Heart right ventricle (tissue), 16 donors: Measurements from ENCODE around the gene CHST12. TPM values are rescaled to one million over a fixed set of nuclear protein-coding genes. Genes with fewer than 3 reads are reported as not detected.

Experiments
- ATAC-seq, 8 donors: fragments of 200-7000 bp; cut with Tn5 transposase; one replicate each; pipeline ENCODE4 v1.9.1; 2020; ENCODE audit warnings: mild to moderate bottlenecking in 8 of 8, moderate library complexity in 8 of 8, moderate number of reproducible peaks in 1 of 8
- DNase-seq, 2 donors: peaks; one replicate each; pipeline ENCODE4 v3.0.0-alpha.2; 2020
- H3K27ac ChIP-seq, 10 donors: fragments of 200-600 bp; sonication (generic) in 2 of 10; one replicate each; pipeline versions ENCODE4 v1.5.0 to v1.8.0; 2020 to 2022; ENCODE audit warnings: mild to moderate bottlenecking in 3 of 10
- H3K27me3 ChIP-seq, 7 donors: fragments of 200-600 bp; one replicate each; pipeline ENCODE4 v1.8.0; 2021 to 2022; ENCODE audit warnings: mild to moderate bottlenecking in 2 of 7
- H3K36me3 ChIP-seq, 9 donors: fragments of 200-600 bp; sonication (generic) in 1 of 9; one replicate each; pipeline versions ENCODE4 v1.5.0 to v1.8.0; 2020 to 2022; ENCODE audit warnings: mild to moderate bottlenecking in 2 of 9
- H3K4me1 ChIP-seq, 9 donors: fragments of 200-600 bp; sonication (generic) in 1 of 9; one replicate each; pipeline versions ENCODE4 v1.5.0 to v1.8.0; 2020 to 2022; ENCODE audit warnings: mild to moderate bottlenecking in 4 of 9
- H3K4me3 ChIP-seq, 10 donors: fragments of 200-600 bp; sonication (generic) in 2 of 10; one replicate each; pipeline versions ENCODE4 v1.5.0 to v1.8.0; 2020 to 2022; ENCODE audit warnings: mild to moderate bottlenecking in 7 of 10, moderate library complexity in 2 of 10
- H3K9me3 ChIP-seq, 11 donors: fragments of 200-600 bp in 10 of 11; sonication (generic) in 2 of 11; one replicate each; pipeline versions ENCODE4 v1.5.0 to v1.8.0; 2013 to 2022; ENCODE audit warnings: mild to moderate bottlenecking in 2 of 11, control low read depth in 1 of 11, moderate library complexity in 1 of 11
- WGBS, 2 donors: extraction: QIAGEN DNeasy Blood & Tissue Kit; methylation state at CpG; one replicate each; pipeline ENCODE4 v1.1.7; 2013; ENCODE audit warnings: inconsistent platforms in 1 of 2; 5-methylcytosine and 5-hydroxymethylcytosine counted together
- intact Hi-C, 10 donors: fragments of 100-400 bp; cut with DNase I; formaldehyde crosslinking; loops; one replicate each; pipeline versions ENCODE4 v1.11.1 to v1.14.2; 2022
- polyA plus RNA-seq, 2 donors: library from polyadenylated mRNA; stranded (reverse); fragments of 200-250 nt; gene quantifications; one replicate each; pipeline ENCODE4 v1.2.3, GENCODE V29; 2013
- total RNA-seq, 10 donors: library from RNA; stranded (reverse); fragmentation: NEBNext Ultra II Directional in 3 of 10; extraction: Animal tissue kit (Norgen Biotek cat#: 25700) in 3 of 10; gene quantifications; one replicate each; pipeline versions ENCODE4 v1.2.1 to v1.2.4, GENCODE V29; 2021 to 2023
- TF ChIP-seq, protein P1 (sequence below), 9 donors: fragments of 200-600 bp; sonication (generic) in 2 of 9; IDR thresholded peaks; one replicate each; pipeline versions ENCODE4 v1.5.0 to v1.8.0; 2021 to 2022; ENCODE audit warnings: antibody characterized with exemption in 9 of 9, mild to moderate bottlenecking in 5 of 9, moderate library complexity in 1 of 9
- donor health status: Arrhythmogenic right ventricular cardiomyopathy.
- donor health status: ischemic (EF 13 %, LVEDD 7.1; RV severe dilation, severe dysfunction).
- donor health status: healthy with polysubstance abuse.
- donor health status: DM: no; HTN: yes; CAD: no.
- donor health status: DM: no; HTN: no; CAD: no.
- donor health status: ischemic (EF 25% LVEDD 6.9; RV normal size, moderate dysfunction).
- donor health status: ischemic (EF 25% LVEDD 5.7; RV mildly dilated, moderate dysfunction).
- donor health status: healthy.
- donor health status: DM: yes; HTN: yes; CAD: no.
- donor health status: Ischemic cardiomyopathy.
- donor health status: ischemic (EF 35%, LVEDD 5.7; RV mildly dilated, moderate dysfunction).
- donor health status: nonischemic (EF 11% LVEDD 7.7; RV severe dilation, severe dysfunction).
- donor health status: DM: yes; HTN: yes; CAD: no.
- donor health status: PGD.
- donor health status: ischemic (EF 29% LVEDD 5.4; RV normal size, mild dysfunction).
- donor health status: nonischemic (EF 23%, LVEDD 6.1; RV moderate dilation, normal function).

The CHST12 gene
- total and polyA plus RNA-seq, 12 donors = 12.4 to 17.2 (median 14.0) TPM

DNA sequence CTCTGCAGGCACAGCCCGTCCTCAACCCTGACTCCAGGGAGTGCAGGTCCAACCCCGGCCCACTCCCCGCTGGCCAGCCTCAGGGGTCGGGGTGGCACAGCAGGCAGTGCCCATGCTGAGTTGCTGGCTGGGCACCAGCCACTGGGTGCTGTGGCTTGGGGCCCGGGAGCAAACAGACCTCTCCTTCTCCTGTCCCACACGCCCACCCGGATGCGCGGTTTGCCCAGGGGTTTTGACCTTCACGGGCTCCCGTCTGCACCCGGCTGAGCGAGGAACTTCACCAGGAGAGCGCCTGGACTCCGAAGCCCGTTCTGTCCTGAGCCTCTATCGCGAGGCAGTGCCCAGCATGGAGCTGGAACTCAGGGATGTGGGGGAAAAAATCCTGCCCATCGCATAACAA, 75.4 kb downstream of the CHST12 start:
- peaks cover 0 to 10% (median 6%) of the 10 kb centered on the region in 11 donors for H3K9me3 ChIP-seq
- H3K27ac ChIP-seq = peak overlapping the region in 2 of 10 donors; percentile 47 to 50
- H3K27me3 ChIP-seq = peaks cover 0 to 21% (median 8%) of the 10 kb centered on the region in 7 donors
- DNase-seq (peak in 1 of 2 donors; percentile 18), ATAC-seq (peak in 2 of 8 donors; percentile 2 to 5)
- TF ChIP-seq, protein P1, sequence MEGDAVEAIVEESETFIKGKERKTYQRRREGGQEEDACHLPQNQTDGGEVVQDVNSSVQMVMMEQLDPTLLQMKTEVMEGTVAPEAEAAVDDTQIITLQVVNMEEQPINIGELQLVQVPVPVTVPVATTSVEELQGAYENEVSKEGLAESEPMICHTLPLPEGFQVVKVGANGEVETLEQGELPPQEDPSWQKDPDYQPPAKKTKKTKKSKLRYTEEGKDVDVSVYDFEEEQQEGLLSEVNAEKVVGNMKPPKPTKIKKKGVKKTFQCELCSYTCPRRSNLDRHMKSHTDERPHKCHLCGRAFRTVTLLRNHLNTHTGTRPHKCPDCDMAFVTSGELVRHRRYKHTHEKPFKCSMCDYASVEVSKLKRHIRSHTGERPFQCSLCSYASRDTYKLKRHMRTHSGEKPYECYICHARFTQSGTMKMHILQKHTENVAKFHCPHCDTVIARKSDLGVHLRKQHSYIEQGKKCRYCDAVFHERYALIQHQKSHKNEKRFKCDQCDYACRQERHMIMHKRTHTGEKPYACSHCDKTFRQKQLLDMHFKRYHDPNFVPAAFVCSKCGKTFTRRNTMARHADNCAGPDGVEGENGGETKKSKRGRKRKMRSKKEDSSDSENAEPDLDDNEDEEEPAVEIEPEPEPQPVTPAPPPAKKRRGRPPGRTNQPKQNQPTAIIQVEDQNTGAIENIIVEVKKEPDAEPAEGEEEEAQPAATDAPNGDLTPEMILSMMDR (IDR thresholded peaks at IDR 0.05) = no peak
- WGBS, 2 donors = 53 to 74% methylated on average over 19 of the region's 19 CpGs
- peak overlapping the region in 3 of 10 donors; percentile 11 to 20 (median 19) for H3K4me3 ChIP-seq
- H3K4me1 ChIP-seq = peaks cover 14 to 45% (median 29%) of the 10 kb centered on the region in 9 donors
- H3K36me3 ChIP-seq = no peaks in the 10 kb centered on the region
- intact Hi-C loops = loop anchor here in 9 of 10 donors (5.0 to 10.0 kb wide), 9 partner anchors 39 to 894 kb away; partner anchors contain the start of genes BRAT1 (in 5 of the 9), IQCE (in 5 of the 9), AMZ1 (in 2 of the 9) and LFNG (in 1 of the 9)

DNA sequence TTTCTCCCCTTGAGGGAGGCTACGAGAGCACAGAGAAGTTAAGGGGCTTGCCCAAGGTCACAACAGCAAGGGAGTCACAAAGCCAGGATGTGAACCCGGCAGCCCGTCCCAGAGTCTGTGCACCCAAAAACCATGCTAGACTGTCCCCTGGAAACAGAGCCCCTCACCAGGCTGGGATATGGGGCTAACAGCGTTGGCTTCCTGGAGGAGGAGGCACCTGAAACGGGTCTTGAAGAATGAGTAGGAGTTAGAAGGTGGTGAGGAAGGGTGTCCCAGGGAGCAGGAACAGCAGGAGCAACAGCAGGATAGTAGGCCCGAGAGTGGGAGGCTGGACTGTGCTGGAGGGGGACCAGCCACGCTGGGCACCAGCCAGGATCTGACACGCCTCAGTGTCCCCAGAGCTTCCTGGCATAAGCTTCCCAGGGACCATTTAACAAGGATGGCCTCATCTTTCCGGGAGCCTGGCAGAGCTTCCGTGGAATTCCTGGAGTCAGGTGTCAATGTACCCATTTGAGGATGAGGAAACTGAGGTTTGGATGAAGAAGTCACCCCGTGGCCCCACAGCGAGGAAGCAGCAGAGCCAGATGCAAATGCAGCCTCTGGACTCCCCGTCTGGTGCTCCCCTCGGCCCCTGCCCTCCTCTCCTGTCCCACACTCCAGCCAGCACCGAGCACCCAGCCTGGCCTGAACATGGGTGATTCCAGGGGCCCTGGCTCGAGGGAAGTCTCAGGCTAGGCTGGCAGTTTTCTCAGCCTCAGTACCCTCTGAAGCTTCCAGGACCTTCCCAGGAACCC, 76.1 kb downstream of the CHST12 start:
- H3K4me1 ChIP-seq = peaks cover 14 to 51% (median 29%) of the 10 kb centered on the region in 9 donors
- peaks cover 0 to 10% (median 6%) of the 10 kb centered on the region in 11 donors for H3K9me3 ChIP-seq
- peak overlapping the region in 1 of 10 donors; percentile 8 for H3K27ac ChIP-seq
- ATAC-seq = no peak
- WGBS, 2 donors = 61 to 67% methylated on average over 16 of the region's 16 CpGs
- H3K4me3 ChIP-seq = peak overlapping the region in 2 of 10 donors; percentile 11 to 19
- peak in 1 of 2 donors; percentile 4 for DNase-seq
- intact Hi-C loops = loop anchor here in 9 of 10 donors (5.0 to 10.0 kb wide), 9 partner anchors 38 to 895 kb away; partner anchors contain the start of genes BRAT1 (in 5 of the 9), IQCE (in 5 of the 9), AMZ1 (in 2 of the 9) and LFNG (in 2 of the 9)
- TF ChIP-seq, protein P1 (IDR thresholded peaks at IDR 0.05) = no peak
- H3K27me3 ChIP-seq = peaks cover 0 to 21% (median 8%) of the 10 kb centered on the region in 7 donors
- H3K36me3 ChIP-seq = no peaks in the 10 kb centered on the region

DNA sequence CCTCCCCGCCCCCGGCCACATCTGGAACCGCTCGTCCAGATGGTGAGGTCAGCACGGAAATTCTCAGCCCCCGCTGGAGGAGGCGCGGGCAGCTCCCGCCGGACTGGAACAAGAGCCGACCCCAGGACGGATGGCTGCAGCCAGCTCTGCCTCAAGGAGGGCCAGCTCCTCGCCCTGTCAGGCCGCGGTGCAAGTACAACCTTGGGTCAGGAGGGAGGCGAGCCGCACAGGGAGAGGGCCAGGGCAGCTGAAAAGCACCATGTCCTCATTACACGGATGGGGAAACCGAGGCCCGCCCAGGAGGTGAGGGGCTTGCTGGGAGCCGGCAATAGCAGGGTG, 76.6 kb downstream of the CHST12 start:
- TF ChIP-seq, protein P1 (IDR thresholded peaks at IDR 0.05) = no peak
- DNase-seq = peak in 1 of 2 donors; percentile 42
- intact Hi-C loops = loop anchor here in 1 of 10 donors (5.0 kb wide), 1 partner anchor 37 kb away; the partner anchor contains the start of gene LFNG
- Histone ChIP-seq H3K27ac (peak overlapping the region in 1 of 10 donors; percentile 8), H3K27me3 (peaks cover 0 to 21% (median 8%) of the 10 kb centered on the region in 7 donors), H3K36me3 (no peaks in the 10 kb centered on the region), H3K9me3 (peaks cover 0 to 10% (median 6%) of the 10 kb centered on the region in 11 donors), H3K4me1 (peaks cover 14 to 52% (median 29%) of the 10 kb centered on the region in 9 donors), H3K4me3 (no peak overlapping the region)
- peak in 2 of 8 donors; percentile 14 to 25 for ATAC-seq
- 33 to 34% methylated on average over 21 of the region's 21 CpGs for WGBS, 2 donors

DNA sequence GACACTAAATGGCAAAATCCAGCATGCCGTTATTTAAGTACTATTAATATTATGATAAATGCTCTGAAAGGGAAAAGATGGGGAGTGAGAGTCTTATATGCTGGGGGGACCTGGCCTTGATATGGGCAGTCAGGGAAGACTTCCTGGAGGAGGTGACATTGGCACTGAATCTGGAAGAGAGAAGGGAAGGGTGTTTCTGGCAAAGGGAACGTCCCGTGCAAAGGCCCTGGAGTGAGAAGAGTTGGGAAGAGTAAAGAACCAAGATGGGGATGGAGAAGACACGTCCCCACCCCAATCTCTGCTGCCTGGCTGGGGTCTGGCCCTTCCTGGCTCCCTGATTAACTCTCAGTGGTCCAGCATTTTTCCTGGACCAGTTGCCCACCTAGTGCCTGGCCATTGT, 77.8 kb downstream of the CHST12 start:
- H3K4me3 ChIP-seq = no peak overlapping the region
- intact Hi-C loops = loop anchor here in 1 of 10 donors (5.0 kb wide), 1 partner anchor 36 kb away; the partner anchor contains the start of gene LFNG
- no peak for DNase-seq
- no peaks in the 10 kb centered on the region for H3K36me3 ChIP-seq
- peaks cover 14 to 52% (median 29%) of the 10 kb centered on the region in 9 donors for H3K4me1 ChIP-seq
- H3K27ac ChIP-seq = no peak overlapping the region
- H3K27me3 ChIP-seq = peaks cover 0 to 21% (median 8%) of the 10 kb centered on the region in 7 donors
- ATAC-seq = no peak
- WGBS, 2 donors = 85 to 86% methylated on average over 4 of the region's 4 CpGs
- TF ChIP-seq, protein P1 (IDR thresholded peaks at IDR 0.05) = no peak
- peaks cover 0 to 10% (median 6%) of the 10 kb centered on the region in 11 donors for H3K9me3 ChIP-seq
